Thymus (tissue), 11 donors: ENCODE measurements around the gene EIF3D. TPM values are rescaled to one million over a fixed set of nuclear protein-coding genes. Genes with fewer than 3 reads are reported as not detected.
"Not testable (repeated sequence)": the region's sequence is repeated elsewhere in the genome, so short reads cannot be mapped to it uniquely, and the experiment has no call there.

Experiments
- DNase-seq, 9 donors: peaks; one replicate each; pipeline ENCODE4 v3.0.0-alpha.2; 2013; ENCODE audit warnings: low spot score in 9 of 9, low read depth in 6 of 9, missing footprints in 1 of 9
- H3K27ac ChIP-seq, 2 donors: one replicate each; pipeline ENCODE4 v1.5.1; 2013; ENCODE audit warnings: control low read depth in 1 of 2, low read depth in 1 of 2, low read length in 1 of 2, mild to moderate bottlenecking in 1 of 2, moderate library complexity in 1 of 2
- H3K27me3 ChIP-seq, 2 donors: one replicate each; pipeline ENCODE4 v1.5.1; 2013; ENCODE audit warnings: low read length in 1 of 2; ENCODE audit not compliant: control insufficient read depth in 2 of 2, insufficient read depth in 1 of 2
- H3K36me3 ChIP-seq, 2 donors: one replicate each; pipeline ENCODE4 v1.5.1; 2013; ENCODE audit warnings: low read length in 1 of 2, mild to moderate bottlenecking in 1 of 2, moderate library complexity in 1 of 2; ENCODE audit not compliant: control insufficient read depth in 2 of 2, insufficient read depth in 2 of 2
- H3K4me1 ChIP-seq, 2 donors: one replicate each; pipeline ENCODE4 v1.5.1; 2013; ENCODE audit warnings: low read length in 2 of 2; ENCODE audit not compliant: control insufficient read depth in 2 of 2, insufficient read depth in 2 of 2
- H3K4me3 ChIP-seq, 2 donors: one replicate each; pipeline ENCODE4 v1.5.1; 2013; ENCODE audit warnings: low read length in 2 of 2, control low read depth in 1 of 2, mild to moderate bottlenecking in 1 of 2
- H3K9me3 ChIP-seq, 2 donors: one replicate each; pipeline ENCODE4 v1.5.1; 2013; ENCODE audit warnings: low read length in 1 of 2, mild to moderate bottlenecking in 1 of 2; ENCODE audit not compliant: control insufficient read depth in 2 of 2, insufficient read depth in 1 of 2
- WGBS: extraction: QIAGEN DNeasy Blood & Tissue Kit; methylation state at CpG from one replicate; pipeline ENCODE4 v1.1.7; 2013; 5-methylcytosine and 5-hydroxymethylcytosine counted together
- polyA plus RNA-seq: library from polyadenylated mRNA; stranded (reverse); fragments of 200-250 nt; gene quantifications from one replicate; pipeline ENCODE4 v1.2.3, GENCODE V29; 2013
- total RNA-seq: library from RNA; stranded (reverse); fragments of 120-200 nt; gene quantifications from one replicate; pipeline ENCODE4 v1.2.4, GENCODE V29; 2013
- donor health status: healthy.

EIF3D gene
- total and polyA plus RNA-seq, 2 donors: 185 to 267 TPM

- Histone ChIP-seq H3K36me3 (peaks cover 84 to 88% of the 10 kb centered on the region in 2 donors), H3K4me3 (no peak overlapping the region), H3K27me3 (no peaks in the 10 kb centered on the region), H3K27ac (no peak overlapping the region), H3K9me3 (no peaks in the 10 kb centered on the region), H3K4me1 (peaks cover 3 to 4% of the 10 kb centered on the region in 2 donors)
- no peak for DNase-seq
- WGBS: 98% methylated on average over 6 of the region's 6 CpGs
Observed at GRCh38 chr22:36522662-36523061, 6.3 kb downstream of the EIF3D start.

DNA sequence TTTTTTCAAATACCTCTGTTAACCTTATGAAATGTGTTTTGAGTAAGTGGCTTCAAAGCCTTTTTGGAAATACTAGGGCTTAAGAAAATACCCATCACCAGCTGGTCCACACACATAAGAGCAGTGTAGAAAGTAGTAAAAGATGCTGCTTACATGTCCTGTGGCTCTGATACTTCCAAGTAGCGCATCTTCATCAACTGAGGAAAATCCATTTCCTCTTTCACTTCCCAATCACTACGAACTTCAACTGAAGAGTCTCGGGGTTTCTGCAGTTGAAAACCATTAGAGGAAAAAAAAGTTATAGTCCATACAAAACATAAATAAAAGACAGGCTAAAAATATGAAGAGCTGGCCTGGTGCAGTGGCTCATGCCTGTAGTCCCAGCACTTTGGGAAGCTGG, 8.5 kb downstream of the EIF3D start:
- Histone ChIP-seq H3K4me3 (no peak overlapping the region), H3K4me1 (no peaks in the 10 kb centered on the region), H3K9me3 (no peaks in the 10 kb centered on the region), H3K27me3 (no peaks in the 10 kb centered on the region), H3K27ac (no peak overlapping the region), H3K36me3 (peaks cover 92 to 93% of the 10 kb centered on the region in 2 donors)
- no peak for DNase-seq
- WGBS: 96% methylated on average over 3 of the region's 3 CpGs

- not testable (repeated sequence) for DNase-seq, H3K27ac ChIP-seq, H3K4me3 ChIP-seq, H3K27me3 ChIP-seq, H3K4me1 ChIP-seq, H3K9me3 ChIP-seq
- H3K36me3 ChIP-seq: peaks cover 92 to 93% of the 10 kb centered on the region in 2 donors
- WGBS: 95% methylated on average over 2 of the region's 2 CpGs
Observed at GRCh38 chr22:36519906-36520305, 9.1 kb downstream of the EIF3D start.

DNA sequence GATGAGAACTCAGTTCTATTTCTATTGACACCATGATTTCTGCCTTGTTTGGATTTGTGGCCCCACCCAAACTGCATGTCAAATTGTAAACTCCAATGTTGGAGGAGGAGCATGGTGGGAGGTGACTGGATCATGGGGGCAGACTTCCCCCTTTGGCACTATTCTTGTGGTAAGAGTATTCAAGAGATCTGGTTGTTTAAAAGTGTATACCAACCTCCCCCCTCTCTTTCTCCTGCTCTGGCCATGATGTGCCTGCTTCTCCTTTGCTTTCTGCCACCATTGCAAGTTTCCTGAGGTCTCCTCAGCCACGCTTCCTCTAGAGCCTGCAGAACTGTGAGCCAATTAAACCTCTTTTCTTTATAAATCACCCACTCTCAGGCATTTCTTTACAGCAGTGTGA, 14.2 kb downstream of the EIF3D start:
- Histone ChIP-seq H3K27ac (no peak overlapping the region), H3K4me1 (no peaks in the 10 kb centered on the region), H3K36me3 (peaks cover 94 to 97% of the 10 kb centered on the region in 2 donors), H3K27me3 (no peaks in the 10 kb centered on the region), H3K9me3 (no peaks in the 10 kb centered on the region), H3K4me3 (no peak overlapping the region)
- DNase-seq: no peak
- 98% methylated on average over 1 of the region's 1 CpG for WGBS

GRCh38 chr22:36512991-36513390, 16.0 kb downstream of the EIF3D start:
- Histone ChIP-seq H3K36me3 (peaks cover 78 to 81% of the 10 kb centered on the region in 2 donors), H3K27ac (no peak overlapping the region), H3K4me3 (no peak overlapping the region), H3K27me3 (no peaks in the 10 kb centered on the region), H3K9me3 (no peaks in the 10 kb centered on the region), H3K4me1 (no peaks in the 10 kb centered on the region)
- no peak for DNase-seq
- WGBS: 97% methylated on average over 4 of the region's 4 CpGs

- Histone ChIP-seq H3K27me3 (no peaks in the 10 kb centered on the region), H3K4me3 (no peak overlapping the region), H3K36me3 (peaks cover 71 to 74% of the 10 kb centered on the region in 2 donors), H3K27ac (no peak overlapping the region), H3K9me3 (no peaks in the 10 kb centered on the region), H3K4me1 (peaks cover 2 to 3% of the 10 kb centered on the region in 2 donors)
- no peak for DNase-seq
- 98% methylated on average over 8 of the region's 8 CpGs for WGBS
Observed at GRCh38 chr22:36512333-36512732, 16.6 kb downstream of the EIF3D start.

DNA sequence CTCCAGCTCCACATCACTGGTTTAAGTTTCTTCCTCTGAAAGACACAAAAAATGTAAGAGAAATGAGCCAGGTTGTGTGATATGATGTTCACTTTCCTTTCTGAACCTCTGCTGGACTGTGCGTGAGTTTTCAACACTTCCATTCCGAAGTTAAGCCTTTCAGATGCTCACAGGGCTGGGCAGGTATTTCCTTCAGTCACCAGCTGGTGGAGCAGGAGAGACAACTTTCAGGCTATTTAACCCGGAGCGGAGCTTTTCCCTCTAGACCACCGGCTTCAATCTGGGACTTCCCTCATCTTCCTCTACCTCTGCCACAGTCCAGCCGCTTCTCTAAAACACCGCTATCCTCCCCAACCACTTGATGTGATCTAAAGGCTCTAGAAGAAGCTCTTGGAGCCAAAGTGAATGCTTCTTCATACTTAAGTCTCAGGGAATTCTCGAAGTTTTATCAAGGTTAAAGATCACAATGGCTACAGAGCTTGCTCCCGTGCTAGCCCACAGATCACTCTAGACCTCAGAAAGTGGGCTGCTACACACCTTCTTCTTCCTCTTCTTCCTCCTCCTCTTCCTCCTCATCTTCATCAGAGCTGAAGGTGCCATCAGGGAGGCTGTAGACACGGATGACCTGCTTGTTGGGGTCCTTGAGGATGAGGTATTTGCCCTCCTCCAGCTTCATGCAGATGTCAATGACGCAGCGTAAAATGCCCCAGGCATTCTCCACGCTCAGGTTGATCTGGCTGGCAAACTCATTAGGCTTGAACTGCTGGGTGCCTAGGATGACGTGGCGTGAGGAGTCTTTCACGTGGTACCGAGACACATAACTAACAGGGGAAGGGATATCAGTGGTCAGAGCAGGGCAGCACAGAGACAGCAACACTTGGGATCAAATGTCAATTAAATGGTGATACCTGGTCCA, 17.7 kb downstream of the EIF3D start:
- H3K27ac ChIP-seq: no peak overlapping the region
- WGBS: 81% methylated on average over 17 of the region's 17 CpGs
- H3K4me1 ChIP-seq: peaks cover 11 to 12% of the 10 kb centered on the region in 2 donors
- DNase-seq: peak in 2 of 9 donors; percentile 32 to 53
- H3K4me3 ChIP-seq: no peak overlapping the region
- H3K27me3 ChIP-seq: no peaks in the 10 kb centered on the region
- peaks cover 60 to 63% of the 10 kb centered on the region in 2 donors for H3K36me3 ChIP-seq
- H3K9me3 ChIP-seq: peaks cover 0 to 6% of the 10 kb centered on the region in 2 donors

DNA sequence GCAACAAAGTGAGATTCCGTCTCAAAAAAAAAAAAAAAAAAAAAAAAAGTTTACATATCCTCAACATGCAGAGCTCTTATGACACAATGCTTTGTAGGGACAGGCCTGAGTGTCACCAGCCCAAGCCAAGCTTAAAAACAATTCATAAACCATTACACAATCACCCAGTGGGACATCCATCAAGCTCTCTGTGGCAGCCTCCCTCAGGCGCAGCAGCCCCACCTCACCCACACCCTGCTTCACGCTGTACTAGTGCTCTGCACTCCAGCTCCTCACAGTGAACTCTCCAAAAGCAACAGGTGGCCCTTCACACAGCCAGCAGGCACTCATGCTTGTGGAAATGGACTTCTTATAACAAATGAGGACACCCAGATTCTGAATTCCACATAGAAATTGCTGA, 18.6 kb downstream of the EIF3D start:
- Histone ChIP-seq H3K4me1 (peaks cover 12 to 13% of the 10 kb centered on the region in 2 donors), H3K9me3 (peaks cover 0 to 7% of the 10 kb centered on the region in 2 donors), H3K4me3 (no peak overlapping the region), H3K36me3 (peaks cover 52 to 55% of the 10 kb centered on the region in 2 donors), H3K27me3 (no peaks in the 10 kb centered on the region), H3K27ac (no peak overlapping the region)
- DNase-seq: no peak
- 98% methylated on average over 3 of the region's 3 CpGs for whole genome bisulfite sequencing

GRCh38 chr22:36507518-36508010, 21.4 kb downstream of the EIF3D start:
- WGBS: 92% methylated on average over 6 of the region's 6 CpGs
- no peaks in the 10 kb centered on the region for H3K27me3 ChIP-seq
- H3K36me3 ChIP-seq: peaks cover 26 to 28% of the 10 kb centered on the region in 2 donors
- peak overlapping the region in 1 of 2 donors; percentile 60 for H3K27ac ChIP-seq
- peak overlapping the region; percentile 19 to 75 for H3K4me3 ChIP-seq
- H3K9me3 ChIP-seq: peaks cover 0 to 7% of the 10 kb centered on the region in 2 donors
- no peak for DNase-seq
- peaks cover 12 to 13% of the 10 kb centered on the region in 2 donors for H3K4me1 ChIP-seq
